HCT116 (cell line): ENCODE measurements around the gene PEG3. TPM values are rescaled to one million over a fixed set of nuclear protein-coding genes. Genes with fewer than 3 reads are reported as not detected.

Experiments used
- ATAC-seq: fragments of 200-7000 bp; cut with Tn5 transposase; 2 replicates; pipeline ENCODE4 v1.9.1; 2020; ENCODE audit warnings: mild to moderate bottlenecking, moderate library complexity
- BruUV-seq: library from RNA; stranded (reverse); fragments of 400-500 nt; replicated peaks from 2 replicates; lab custom pipeline; 2021; lab: Mats Ljungman, UMichigan
- CTCF ChIA-PET: fragments of 300-600 bp; sonication (Branson Sonifier 250); formaldehyde crosslinking; loops from one replicate; lab custom pipeline; 2021; ENCODE audit warnings: antibody characterized with exemption; lab: Charles Lee
- POLR2A ChIA-PET: fragments of 300-600, 350-600 bp; sonication (Branson Sonifier 250); formaldehyde crosslinking; loops from one replicate; lab custom pipeline; 2021; ENCODE audit warnings: antibody characterized with exemption; lab: Charles Lee
- RAD21 ChIA-PET, 2 experiments: fragments of 300-600 bp; sonication (Branson Sonifier 250); formaldehyde crosslinking; loops; one replicate each; lab custom pipeline; 2023; ENCODE audit warnings: low total read pairs in 2 of 2; ENCODE audit not compliant: uncharacterized antibody in 2 of 2, unreplicated experiment in 2 of 2, low non-redundant PET in 1 of 2; lab: Charles Lee
- DNase-seq: peaks from one replicate; pipeline ENCODE4 v3.0.0-alpha.2; 2010; ENCODE audit warnings: low read depth, low spot score
- H2AFZ ChIP-seq: fragments of 200-600 bp; shearing (Covaris generic), sonication (generic); 2 replicates; pipeline ENCODE4 v1.6.1; 2017; ENCODE audit warnings: low read depth, mixed run types, mixed read lengths, antibody characterized with exemption, low read length; ENCODE audit not compliant: poor library complexity, severe bottlenecking
- H3K27ac ChIP-seq: 2 replicates; pipeline ENCODE4 v1.5.1; 2012; ENCODE audit warnings: low read depth, low read length
- H3K27me3 ChIP-seq: fragments of 200-600 bp; sonication (generic); 2 replicates; pipeline ENCODE4 v1.6.1; 2016; ENCODE audit warnings: mixed run types, low read length, mixed read lengths; ENCODE audit not compliant: insufficient read depth
- H3K36me3 ChIP-seq, 2 experiments: fragments of 200-500 bp in 1 of 2; fragments of 200-600 bp in 1 of 2; sonication (Bioruptor generic) in 1 of 2; sonication (generic) in 1 of 2; 2 replicates each; pipeline versions ENCODE4 v1.5.1 to v1.6.1; 2014 to 2016; ENCODE audit warnings: low read length in 2 of 2, inconsistent platforms in 1 of 2, mixed read lengths in 1 of 2, mixed run types in 1 of 2; ENCODE audit not compliant: insufficient read depth in 2 of 2, control insufficient read depth in 1 of 2
- H3K4me1 ChIP-seq, 2 experiments: fragments of 200-600 bp in 1 of 2; sonication (generic) in 1 of 2; 2 replicates each; pipeline versions ENCODE4 v1.5.1 to v1.6.1; 2012 to 2017; ENCODE audit warnings: low read length in 2 of 2, inconsistent platforms in 1 of 2, mild to moderate bottlenecking in 1 of 2, mixed read lengths in 1 of 2, mixed run types in 1 of 2, moderate library complexity in 1 of 2; ENCODE audit not compliant: insufficient read depth in 2 of 2, control insufficient read depth in 1 of 2
- H3K4me2 ChIP-seq: fragments of 200-600 bp; sonication (generic); 2 replicates; pipeline ENCODE4 v1.6.1; 2017; ENCODE audit warnings: mixed run types, low read length, mixed read lengths
- H3K4me3 ChIP-seq, 2 experiments: fragments of 200-600 bp in 1 of 2; sonication (generic) in 1 of 2; replicated peaks in 1 of 2; 2 replicates each; pipeline ENCODE4 v1.5.1; 2011 to 2016; ENCODE audit warnings: low read length in 2 of 2, control low read depth in 1 of 2, low read depth in 1 of 2, mild to moderate bottlenecking in 1 of 2, mixed read lengths in 1 of 2, mixed run types in 1 of 2
- H3K79me2 ChIP-seq: fragments of 200-600 bp; sonication (generic); 2 replicates; pipeline ENCODE4 v1.6.1; 2017; ENCODE audit warnings: mild to moderate bottlenecking, mixed run types, low read length, moderate library complexity, mixed read lengths; ENCODE audit not compliant: insufficient read depth
- H3K9ac ChIP-seq: fragments of 200-600 bp; sonication (generic); 2 replicates; pipeline ENCODE4 v1.6.1; 2016; ENCODE audit warnings: low read length, mixed read lengths
- H3K9me2 ChIP-seq: fragments of 200-600 bp; sonication (generic), shearing (Covaris generic); 2 replicates; pipeline ENCODE4 v1.6.1; 2017; ENCODE audit warnings: mixed run types, mild to moderate bottlenecking, moderate library complexity; ENCODE audit not compliant: insufficient read depth
- H3K9me3 ChIP-seq, 2 experiments: fragments of 200-500 bp in 1 of 2; fragments of 200-600 bp in 1 of 2; sonication (Bioruptor generic) in 1 of 2; sonication (generic) in 1 of 2; 2 replicates each; pipeline ENCODE4 v1.6.1; 2014 to 2017; ENCODE audit warnings: low read length in 2 of 2, mixed read lengths in 2 of 2, inconsistent platforms in 1 of 2, low read depth in 1 of 2, mild to moderate bottlenecking in 1 of 2, mixed run types in 1 of 2, moderate library complexity in 1 of 2; ENCODE audit not compliant: control insufficient read depth in 1 of 2, insufficient read depth in 1 of 2
- H4K20me1 ChIP-seq: fragments of 200-600 bp; sonication (generic), shearing (Covaris generic); 2 replicates; pipeline ENCODE4 v1.6.1; 2017; ENCODE audit warnings: mixed run types, mild to moderate bottlenecking, moderate library complexity; ENCODE audit not compliant: insufficient read depth
- ATF3 ChIP-seq: IDR thresholded peaks from 2 replicates; pipeline ENCODE4 v1.6.1; 2012
- CBX3 ChIP-seq: IDR thresholded peaks from 2 replicates; pipeline ENCODE4 v1.6.1; 2012; ENCODE audit warnings: low read depth
- CEBPB ChIP-seq: IDR thresholded peaks from 2 replicates; pipeline ENCODE4 v1.6.1; 2012; ENCODE audit warnings: low read depth
- EGR1 ChIP-seq: IDR thresholded peaks from 2 replicates; pipeline ENCODE4 v1.6.1; 2012; ENCODE audit warnings: low read depth
- ELF1 ChIP-seq: IDR thresholded peaks from 2 replicates; pipeline ENCODE4 v1.6.1; 2012; ENCODE audit warnings: low read depth, borderline replicate concordance
- FOSL1 ChIP-seq: IDR thresholded peaks from 2 replicates; pipeline ENCODE4 v1.6.1; 2012; ENCODE audit warnings: low read depth
- JUND ChIP-seq: IDR thresholded peaks from 2 replicates; pipeline ENCODE4 v1.6.1; 2012
- POLR2A ChIP-seq: IDR thresholded peaks from 2 replicates; pipeline ENCODE4 v1.7.0; 2011; ENCODE audit warnings: borderline replicate concordance; ENCODE audit not compliant: insufficient read depth, insufficient read length; ENCODE audit errors: extremely low read depth
- POLR2AphosphoS5 ChIP-seq: IDR thresholded peaks from 2 replicates; pipeline ENCODE4 v1.6.1; 2011; ENCODE audit warnings: mild to moderate bottlenecking, low read depth, low read length, moderate library complexity
- REST ChIP-seq: IDR thresholded peaks from 2 replicates; pipeline ENCODE4 v1.6.1; 2012; ENCODE audit warnings: low read depth
- SIN3A ChIP-seq: IDR thresholded peaks from 2 replicates; pipeline ENCODE4 v1.6.1; 2012; ENCODE audit warnings: low read depth
- SP1 ChIP-seq: IDR thresholded peaks from 2 replicates; pipeline ENCODE4 v1.6.1; 2012; ENCODE audit warnings: low read depth
- SRF ChIP-seq: IDR thresholded peaks from 2 replicates; pipeline ENCODE4 v1.6.1; 2012; ENCODE audit warnings: low read depth
- TCF7L2 ChIP-seq: IDR thresholded peaks from 2 replicates; pipeline ENCODE4 v1.7.0; 2011; ENCODE audit warnings: borderline replicate concordance, inconsistent platforms; ENCODE audit not compliant: insufficient read depth, insufficient read length; ENCODE audit errors: extremely low read depth
- YY1 ChIP-seq: IDR thresholded peaks from 2 replicates; pipeline ENCODE4 v1.6.1; 2011; ENCODE audit warnings: low read length, low read depth, moderate library complexity, mild to moderate bottlenecking; ENCODE audit not compliant: insufficient replicate concordance; ENCODE audit errors: extremely low read depth
- ZBTB33 ChIP-seq: IDR thresholded peaks from 2 replicates; pipeline ENCODE4 v1.6.1; 2011; ENCODE audit warnings: mild to moderate bottlenecking, low read length, moderate library complexity; ENCODE audit not compliant: insufficient replicate concordance; ENCODE audit errors: extremely low read depth
- ZFX ChIP-seq: fragments of 450-650 bp; IDR thresholded peaks from 2 replicates; pipeline ENCODE4 v1.6.1; 2017
- intact Hi-C: fragments of 100-400 bp; cut with micrococcal nuclease; formaldehyde crosslinking; loops from 2 replicates; pipeline ENCODE4 v1.10.0; 2022
- total RNA-seq: library from RNA; stranded (reverse); gene quantifications from one replicate; pipeline ENCODE4 v1.2.1, GENCODE V29; 2021; ENCODE audit not compliant: unreplicated experiment

PEG3 gene
- total RNA-seq, 1 experiment from 2014 or later: 0.34 TPM

GRCh38 chr19:56837004-56837403 is 3.5 kb downstream of the PEG3 start:
- no peaks in the 10 kb centered on the region for H4K20me1 ChIP-seq
- no peak overlapping the region for H2AFZ ChIP-seq
- H3K9me3 ChIP-seq: peaks cover 5 to 33% of the 10 kb centered on the region in 2 experiments; a peak in 2 of 4 replicates
- H3K36me3 ChIP-seq: no peaks in the 10 kb centered on the region
- no peaks in the 10 kb centered on the region for H3K4me1 ChIP-seq
- ChIA-PET CTCF (no interaction called here), POLR2A (no interaction called here), RAD21 (no interaction called here)
- H3K27me3 ChIP-seq: no peaks in the 10 kb centered on the region
- no peak overlapping the region for H3K4me2 ChIP-seq
- H3K9me2 ChIP-seq: no peaks in the 10 kb centered on the region
- intact Hi-C loops: no loop called here
- ATAC-seq (no peak), DNase-seq (no peak)
- no TSS peak for BruUV-seq
- H3K9ac ChIP-seq: no peak overlapping the region
- no peak overlapping the region for H3K27ac ChIP-seq
- TF ChIP-seq REST (no peak), EGR1 (no peak), POLR2AphosphoS5 (no peak), SP1 (no peak), POLR2A (no peak), FOSL1 (no peak), SIN3A (no peak), TCF7L2 (no peak), ZFX (no peak), CEBPB (no peak), CBX3 (no peak), ZBTB33 (no peak), ELF1 (no peak), SRF (no peak), YY1 (no peak), ATF3 (no peak), JUND (no peak)
- no peak overlapping the region for H3K4me3 ChIP-seq
- H3K79me2 ChIP-seq: no peaks in the 10 kb centered on the region
